ENCODE data around the gene LTV1. TPM values are rescaled to one million over a fixed set of nuclear protein-coding genes. Genes with fewer than 3 reads are reported as not detected.
"Not testable (repeated sequence)": the region's sequence is repeated elsewhere in the genome, so short reads cannot be mapped to it uniquely, and the experiment has no call there.

The LTV1 gene, protein sequence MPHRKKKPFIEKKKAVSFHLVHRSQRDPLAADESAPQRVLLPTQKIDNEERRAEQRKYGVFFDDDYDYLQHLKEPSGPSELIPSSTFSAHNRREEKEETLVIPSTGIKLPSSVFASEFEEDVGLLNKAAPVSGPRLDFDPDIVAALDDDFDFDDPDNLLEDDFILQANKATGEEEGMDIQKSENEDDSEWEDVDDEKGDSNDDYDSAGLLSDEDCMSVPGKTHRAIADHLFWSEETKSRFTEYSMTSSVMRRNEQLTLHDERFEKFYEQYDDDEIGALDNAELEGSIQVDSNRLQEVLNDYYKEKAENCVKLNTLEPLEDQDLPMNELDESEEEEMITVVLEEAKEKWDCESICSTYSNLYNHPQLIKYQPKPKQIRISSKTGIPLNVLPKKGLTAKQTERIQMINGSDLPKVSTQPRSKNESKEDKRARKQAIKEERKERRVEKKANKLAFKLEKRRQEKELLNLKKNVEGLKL
- total RNA-seq: 12.4 TPM
- long read RNA-seq, transcript LTV1-201 (11 exons, 1,847 nt): major isoform, 11 of 13 reads
- long read RNA-seq, partial matches to known transcripts: 2 of 13 reads
- long read RNA-seq, other reads (novel, unspliced or antisense): 0 of 13 reads

DNA sequence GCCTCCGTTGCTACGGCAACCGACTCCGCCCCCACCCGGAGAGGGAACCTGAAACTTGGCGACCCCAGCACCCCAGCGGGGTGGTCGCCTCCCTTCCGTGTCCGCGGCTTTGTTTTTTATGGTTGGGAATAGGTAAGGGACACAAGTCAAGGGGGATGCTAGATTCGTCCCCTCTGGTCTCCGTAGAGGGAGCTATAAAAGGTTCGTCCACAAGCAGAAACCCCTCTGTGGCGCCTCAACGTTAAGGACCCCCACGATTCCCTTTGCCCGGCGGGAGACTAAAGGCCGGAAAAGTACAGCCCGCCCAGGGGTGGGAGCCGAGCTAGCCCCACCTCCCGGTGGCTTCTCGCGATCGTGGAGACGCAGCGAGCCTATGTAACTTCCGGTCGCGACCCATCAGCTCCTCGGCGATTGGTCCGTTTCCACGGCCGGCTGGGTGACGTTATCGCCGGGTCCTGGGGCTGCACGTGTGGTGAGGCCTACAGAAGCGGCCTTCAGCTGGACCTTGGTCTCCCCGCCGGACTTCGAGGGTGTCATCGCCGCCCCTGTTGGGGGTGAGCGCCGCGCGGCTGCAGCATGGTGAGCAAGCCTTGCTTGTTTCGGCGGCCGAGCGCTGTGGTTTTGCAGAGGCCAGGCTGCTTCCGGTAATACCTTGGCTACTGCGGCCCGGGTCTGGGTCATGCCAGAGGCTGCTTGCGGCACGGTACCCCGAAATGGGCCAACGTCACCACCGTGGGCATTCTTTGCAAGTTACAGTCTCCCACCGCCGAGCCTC is at the start of gene LTV1:
LTV1 (plus strand) TSS at position 437 of the 775 bp plus-strand sequence; CDS start at position 577, 140 bp downstream.
- DNase-seq (ENCODE audit: missing footprints): peak; percentile 98
- ATAC-seq: peak; percentile 100
- intact Hi-C loops (cut with DNase I): loop anchor here (1.0 to 5.0 kb wide), 4 partner anchors 71 to 331 kb away; partner anchors contain the start of gene FUCA2

DNA sequence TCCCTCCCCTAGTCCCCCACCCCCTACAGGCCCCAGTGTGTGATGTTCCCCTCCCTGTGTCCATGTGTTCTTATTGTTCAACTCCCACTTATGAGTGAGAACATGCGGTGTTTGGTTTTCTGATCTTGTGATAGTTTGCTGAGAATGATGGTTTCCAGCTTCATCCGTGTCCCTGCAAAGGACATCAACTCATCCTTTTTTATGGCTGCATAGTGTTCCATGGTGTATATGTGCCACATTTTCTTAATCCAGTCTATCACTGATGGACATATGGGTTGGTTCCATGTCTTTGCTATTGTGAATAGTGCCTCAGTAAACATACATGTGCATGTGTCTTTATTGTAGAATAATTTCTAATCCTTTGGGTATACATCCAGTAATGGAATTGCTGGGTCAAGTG is 46.6 kb upstream of the LTV1 start:
- ATAC-seq; DNase-seq (ENCODE audit: missing footprints); intact Hi-C loops (cut with DNase I): not testable (repeated sequence)

DNA sequence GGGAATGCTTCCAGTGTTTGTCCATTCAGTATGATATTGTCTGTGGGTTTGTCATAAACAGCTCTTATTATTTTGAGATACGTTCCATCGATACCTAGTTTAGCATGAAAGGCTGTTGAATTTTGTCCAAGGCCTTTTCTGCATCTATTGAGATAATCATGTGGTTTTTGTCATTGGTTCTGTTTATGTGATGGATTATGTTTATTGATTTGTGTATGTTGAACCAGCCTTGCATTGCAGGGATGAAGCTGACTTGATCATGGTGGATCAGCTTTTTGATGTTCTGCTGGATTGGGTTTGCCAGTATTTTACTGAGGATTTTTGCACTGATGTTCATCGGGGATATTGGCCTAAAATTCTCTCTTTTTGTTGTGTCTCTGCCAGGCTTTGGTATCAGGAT is 44.7 kb upstream of the LTV1 start:
- ATAC-seq; DNase-seq (ENCODE audit: missing footprints); intact Hi-C loops (cut with DNase I): not testable (repeated sequence)

DNA sequence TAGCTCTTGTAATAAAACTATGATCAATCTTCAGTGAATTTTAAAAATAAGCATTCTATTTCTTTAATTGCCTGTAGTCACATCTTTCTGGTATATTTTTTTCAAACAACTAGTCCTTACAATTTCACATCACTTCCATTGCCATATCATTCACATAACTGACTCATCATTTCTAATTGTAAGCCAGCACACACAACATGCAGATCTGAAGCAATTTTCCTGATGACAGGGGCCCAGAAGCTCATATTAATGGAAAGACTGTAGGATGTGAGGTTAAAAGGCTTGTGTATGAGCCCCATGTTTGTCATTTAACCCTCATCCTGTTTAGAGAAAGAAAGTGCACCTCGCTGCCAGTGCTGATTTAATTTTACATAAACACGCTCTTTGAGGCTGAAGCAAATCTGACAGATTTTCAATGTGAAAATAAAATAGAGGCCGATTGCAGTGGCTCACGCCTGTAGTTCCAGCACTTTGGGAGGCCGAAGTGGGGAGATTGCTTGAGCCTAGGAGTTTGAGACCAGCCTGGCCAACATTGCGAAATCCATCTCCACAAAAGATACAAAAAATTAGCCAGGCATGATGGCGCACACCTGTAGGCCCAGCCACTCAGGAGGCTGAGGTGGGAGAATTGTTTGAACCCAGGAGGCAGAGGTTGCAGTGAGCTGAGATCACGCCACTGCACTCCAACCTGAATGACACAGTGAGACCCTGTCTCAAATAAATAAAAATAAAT is 40.1 kb upstream of the LTV1 start:
- intact Hi-C loops (cut with DNase I): no loop called here

DNA sequence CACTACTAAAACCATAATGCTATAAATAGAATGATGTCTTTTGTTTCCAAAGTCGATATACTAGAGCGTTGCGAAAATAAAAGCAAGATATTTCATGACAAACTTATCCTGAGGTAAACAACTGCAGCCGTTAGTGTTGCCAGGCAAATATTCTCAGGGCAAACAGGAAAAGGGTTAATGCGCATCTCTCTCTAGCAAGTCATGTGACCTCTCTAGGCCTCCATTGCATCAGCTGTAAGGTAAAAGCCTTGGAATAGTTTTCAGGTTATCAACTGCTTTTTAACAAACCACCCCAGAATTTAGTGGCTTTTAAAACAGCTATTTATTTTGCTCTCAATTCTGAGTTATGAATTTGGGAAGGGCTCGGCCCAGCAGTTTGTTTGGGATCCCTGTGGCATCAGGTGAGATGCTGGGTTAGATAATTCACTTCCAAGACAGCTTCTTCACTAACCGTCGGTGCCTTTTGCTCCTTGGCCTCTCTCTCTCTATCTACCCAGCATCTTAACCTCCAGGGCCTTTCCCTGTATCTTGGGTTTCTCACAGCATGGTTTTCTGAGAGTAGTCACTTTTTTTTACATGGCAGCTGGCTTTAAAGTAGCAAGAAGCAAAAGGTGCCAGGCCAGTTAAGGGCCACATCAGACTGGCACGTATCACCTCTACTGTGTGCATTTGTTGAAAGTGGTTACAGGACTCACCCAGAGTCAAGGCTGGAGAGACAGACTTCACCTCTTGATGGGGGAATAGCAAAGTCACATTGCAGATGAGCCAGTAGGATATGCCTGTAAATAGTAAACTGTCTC is 39.2 kb upstream of the LTV1 start:
- DNase-seq (ENCODE audit: missing footprints): no peak
- ATAC-seq: no peak
- intact Hi-C loops (cut with DNase I): no loop called here

More for the DNA sequence above, 40.1 kb upstream of the LTV1 start:
- DNase-seq (ENCODE audit: missing footprints): no peak
- ATAC-seq: no peak

DNA sequence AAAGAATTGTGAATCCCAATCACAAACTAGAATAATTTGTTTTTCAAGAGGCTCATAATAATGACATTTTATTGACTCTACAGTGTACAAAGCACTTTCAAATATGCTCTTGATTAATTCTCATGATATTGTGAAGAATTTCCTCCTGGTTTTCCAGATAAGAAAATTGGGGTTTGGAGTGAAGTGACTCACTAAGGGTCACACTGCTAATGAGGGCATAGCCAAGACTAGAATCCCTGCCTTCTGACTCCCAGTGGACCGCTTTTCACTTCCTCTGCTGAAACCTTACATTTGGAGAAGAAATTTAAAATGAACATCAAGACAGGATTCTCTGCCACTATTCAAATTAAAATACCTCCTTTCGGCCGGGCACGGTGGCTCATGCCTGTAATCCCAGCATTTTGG is 38.3 kb upstream of the LTV1 start:
- intact Hi-C loops (cut with DNase I): no loop called here
- no peak for DNase-seq (ENCODE audit: missing footprints)
- ATAC-seq: no peak

DNA sequence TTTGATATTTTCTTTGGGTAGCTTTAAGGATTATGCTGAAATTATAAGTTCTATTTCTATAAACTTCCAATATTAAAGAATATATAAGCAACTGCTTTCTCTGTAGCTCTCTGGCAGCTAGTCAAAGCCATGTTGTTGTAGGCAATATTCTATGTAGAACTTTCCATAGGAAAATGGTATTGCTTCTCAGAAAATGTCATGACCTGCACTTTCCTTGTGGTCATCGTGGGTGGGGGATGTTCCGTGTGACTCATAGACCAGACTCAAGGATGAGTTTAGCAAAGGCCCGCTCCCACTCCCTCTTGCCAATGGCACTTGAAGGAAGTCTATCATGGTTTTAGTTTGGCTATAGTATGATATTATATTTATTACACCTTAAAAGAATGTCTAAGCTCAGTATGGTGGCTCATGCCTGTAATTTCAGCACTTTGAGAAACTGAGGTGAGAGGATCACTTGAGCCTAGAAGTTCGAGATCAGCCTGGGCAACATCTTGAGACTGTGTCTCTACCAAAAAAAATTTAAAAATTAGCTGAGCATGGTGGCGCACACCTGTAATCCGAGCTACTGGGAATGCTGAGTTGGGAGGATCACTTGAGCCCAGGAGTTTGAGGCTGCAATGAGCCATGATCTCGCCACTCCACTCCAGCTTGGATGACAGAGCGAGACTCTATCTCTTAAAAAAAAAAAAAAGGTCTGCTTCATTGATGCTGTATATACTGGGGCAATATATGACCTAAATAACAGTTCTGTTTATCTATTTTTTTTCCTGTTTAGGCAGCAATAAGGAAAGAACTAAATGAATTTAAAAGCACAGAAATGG is 36.6 kb upstream of the LTV1 start:
- no peak for ATAC-seq
- intact Hi-C loops (cut with DNase I): no loop called here

DNA sequence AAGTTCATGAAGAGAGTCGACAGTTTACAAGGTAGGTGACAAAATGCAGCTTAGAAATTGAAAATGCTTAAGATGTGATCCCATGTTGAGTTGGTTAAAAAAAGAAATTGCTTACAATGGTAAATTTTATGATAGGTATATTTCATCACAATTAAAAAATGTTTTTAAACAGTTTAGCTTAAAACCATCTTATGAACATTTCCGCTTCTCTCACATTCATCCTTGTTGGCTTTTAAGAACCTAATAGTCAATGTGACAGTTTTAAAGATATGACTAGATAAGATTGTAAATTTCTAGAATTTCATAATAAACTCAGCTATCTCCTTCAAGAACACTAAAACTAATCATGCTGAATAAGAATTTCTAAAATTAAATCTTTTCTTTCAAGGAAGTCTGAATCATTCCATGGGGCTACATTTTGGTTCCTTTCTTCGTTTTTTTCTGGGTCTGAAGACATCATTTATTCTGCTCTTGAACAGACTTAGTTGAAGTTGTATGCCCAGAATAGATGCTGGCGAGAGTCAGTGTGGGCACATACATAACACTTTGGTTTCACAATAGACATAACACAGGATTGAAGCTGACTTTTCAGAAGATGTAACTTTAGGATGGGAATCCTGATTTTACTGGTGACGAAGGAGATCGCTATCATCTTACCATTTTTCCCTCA is 35.9 kb upstream of the LTV1 start:
- DNase-seq (ENCODE audit: missing footprints) (no peak), ATAC-seq (no peak)
- intact Hi-C loops (cut with DNase I): no loop called here

More for the DNA sequence above, 36.6 kb upstream of the LTV1 start:
- no peak for DNase-seq (ENCODE audit: missing footprints)

DNA sequence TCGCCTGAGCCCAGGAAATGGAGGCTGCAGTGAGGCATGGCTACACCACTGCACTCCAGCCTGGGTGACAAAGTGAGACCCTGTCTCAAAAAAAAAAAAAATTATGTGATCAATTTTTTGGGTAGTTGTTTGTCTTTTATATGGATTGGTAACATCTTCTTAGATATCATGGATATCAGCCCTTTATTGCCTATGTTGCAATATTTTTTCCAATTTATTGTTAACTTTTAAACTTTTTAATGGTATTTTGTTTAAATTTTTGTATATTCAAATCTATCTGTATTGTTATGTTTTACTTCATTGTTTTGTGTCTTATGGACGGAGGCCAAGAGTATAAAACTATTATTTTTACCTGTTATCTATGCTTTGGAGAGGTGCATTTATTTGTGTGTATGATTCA is 32.4 kb upstream of the LTV1 start:
- no peak for ATAC-seq
- intact Hi-C loops (cut with DNase I): no loop called here

DNA sequence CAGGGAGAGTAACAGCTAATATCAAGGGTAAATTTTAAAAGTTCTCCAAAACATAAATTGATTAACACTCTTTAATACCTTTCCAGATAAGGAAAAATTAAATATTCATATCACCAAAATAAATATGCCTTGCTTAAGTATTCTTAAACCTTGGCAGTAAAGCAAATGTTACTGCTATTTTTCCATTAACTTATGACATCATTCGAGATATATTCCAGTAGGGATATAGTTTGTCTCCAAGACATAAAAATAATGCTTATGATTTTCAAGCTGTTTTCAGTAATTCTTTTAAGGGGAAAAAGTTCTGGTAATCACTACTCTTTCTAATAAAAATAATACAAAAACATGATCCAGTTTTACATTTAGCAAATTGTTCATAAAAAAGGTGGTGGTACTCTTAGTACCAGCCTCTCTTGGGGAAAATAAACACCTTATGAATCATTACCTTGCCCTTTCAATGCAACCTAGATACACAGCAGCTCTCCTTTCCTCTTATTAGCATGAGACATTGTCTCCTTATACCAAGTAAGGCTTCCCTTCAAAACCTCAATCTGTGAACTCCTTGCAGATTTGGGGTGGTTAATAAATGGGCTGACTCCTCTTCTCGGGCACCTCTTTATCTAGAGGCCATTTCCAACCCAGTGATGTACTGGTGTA is 31.5 kb upstream of the LTV1 start:
- intact Hi-C loops (cut with DNase I): no loop called here
- DNase-seq (ENCODE audit: missing footprints): no peak

More for the DNA sequence above, 32.4 kb upstream of the LTV1 start:
- no peak for DNase-seq (ENCODE audit: missing footprints)

DNA sequence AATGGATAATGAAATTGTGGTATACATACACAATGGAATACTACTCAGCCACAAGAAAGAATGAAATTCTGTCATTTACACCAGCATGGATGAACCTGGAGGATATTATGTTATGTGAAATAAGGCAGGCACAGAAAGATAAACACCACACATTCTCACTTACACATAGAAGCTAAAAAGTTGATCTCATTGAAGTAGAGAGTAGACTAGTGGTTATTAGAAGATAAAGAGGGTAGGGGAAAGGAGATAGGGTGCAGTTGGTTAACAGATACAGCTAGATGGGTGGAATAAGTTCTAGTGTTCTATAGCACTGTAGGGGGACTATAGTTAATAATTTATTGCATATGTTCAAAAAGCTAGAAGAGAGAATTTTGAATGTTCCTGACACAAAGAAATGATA is 25.5 kb upstream of the LTV1 start:
- intact Hi-C loops (cut with DNase I): no loop called here
- ATAC-seq (no peak), DNase-seq (ENCODE audit: missing footprints) (no peak)

More for the DNA sequence above, 31.5 kb upstream of the LTV1 start:
- ATAC-seq: no peak

DNA sequence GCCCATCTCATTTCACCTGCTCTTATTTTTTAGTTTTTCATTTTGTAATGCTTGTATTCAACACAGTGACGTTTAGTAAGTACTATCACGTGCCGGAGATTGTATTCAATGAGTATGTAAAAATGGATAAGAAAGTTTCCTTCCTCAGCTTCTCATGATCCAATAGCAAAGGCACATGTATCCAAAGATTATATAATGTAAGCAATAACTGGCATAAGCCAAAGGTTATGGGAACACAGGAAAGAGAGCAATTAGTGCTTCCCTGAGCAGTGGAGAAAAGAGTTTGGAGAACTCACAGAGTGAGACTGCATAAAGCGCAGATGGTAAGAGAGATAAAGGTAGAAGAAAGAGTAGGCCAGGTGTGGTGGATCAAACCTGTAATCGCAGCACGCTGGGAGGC is 21.8 kb upstream of the LTV1 start:
- ATAC-seq: no peak
- DNase-seq (ENCODE audit: missing footprints): no peak
- intact Hi-C loops (cut with DNase I): no loop called here

DNA sequence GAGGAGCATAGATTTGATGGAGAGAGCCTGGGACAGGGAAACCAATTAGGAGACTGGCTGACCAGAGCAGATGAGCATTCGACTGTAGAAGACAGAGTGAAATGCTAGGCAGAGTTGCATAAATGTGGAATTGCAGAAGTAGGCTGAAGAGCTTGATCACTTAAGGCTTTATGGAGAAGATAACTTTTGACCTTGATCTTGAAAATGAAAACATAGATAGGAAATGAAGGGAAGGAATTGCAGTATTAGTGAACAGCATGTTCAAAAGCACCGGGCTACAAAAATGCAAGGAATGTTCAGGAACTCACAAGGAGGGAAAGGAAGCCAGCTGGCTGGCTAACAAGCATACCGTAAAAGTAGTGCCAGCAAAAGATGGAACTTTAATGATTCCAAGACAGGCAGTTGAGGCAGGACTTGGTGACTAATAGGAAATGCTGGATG is 20.5 kb upstream of the LTV1 start:
- no peak for DNase-seq (ENCODE audit: missing footprints)
- no peak for ATAC-seq
- intact Hi-C loops (cut with DNase I): no loop called here

DNA sequence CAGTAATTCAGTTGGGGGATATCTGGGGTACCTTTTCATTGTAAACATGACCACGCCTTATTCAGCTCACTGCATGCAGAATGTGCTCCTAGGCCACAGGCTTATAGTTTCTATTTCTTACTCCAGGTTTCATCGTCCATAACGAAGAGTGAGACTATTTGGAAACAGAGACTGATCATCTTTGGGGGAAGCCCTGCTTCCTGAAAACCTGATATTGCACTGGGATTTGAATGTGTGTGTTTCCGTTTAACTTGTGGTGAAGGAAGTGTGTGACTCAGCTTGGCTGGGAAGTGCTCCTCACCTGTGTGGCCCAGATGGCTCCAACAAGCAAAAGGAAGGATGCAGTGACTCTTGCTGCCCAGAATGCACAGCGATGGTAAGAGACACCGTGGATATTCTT is 19.6 kb upstream of the LTV1 start:
- intact Hi-C loops (cut with DNase I): no loop called here
- no peak for DNase-seq (ENCODE audit: missing footprints)
- ATAC-seq: no peak

DNA sequence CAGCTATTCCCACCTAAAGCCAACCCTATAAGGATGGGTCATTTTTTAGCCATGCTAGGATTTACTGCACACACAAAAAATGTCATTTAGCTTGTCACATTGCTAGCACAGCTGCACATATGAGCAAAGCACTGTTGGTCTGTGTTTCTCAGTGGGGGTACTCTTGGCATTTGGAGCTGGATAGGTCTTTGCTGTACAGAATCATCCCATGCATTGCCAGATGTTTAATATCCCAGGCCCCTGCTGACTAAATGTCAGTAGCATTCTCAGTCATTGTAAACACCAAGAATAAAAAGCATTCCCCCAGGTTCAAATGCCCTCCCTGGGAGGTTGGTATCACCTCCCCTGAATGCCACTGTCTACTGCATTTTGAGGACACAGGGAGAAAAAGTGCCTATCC is 14.6 kb upstream of the LTV1 start:
- intact Hi-C loops (cut with DNase I): no loop called here
- ATAC-seq: no peak
- no peak for DNase-seq (ENCODE audit: missing footprints)

DNA sequence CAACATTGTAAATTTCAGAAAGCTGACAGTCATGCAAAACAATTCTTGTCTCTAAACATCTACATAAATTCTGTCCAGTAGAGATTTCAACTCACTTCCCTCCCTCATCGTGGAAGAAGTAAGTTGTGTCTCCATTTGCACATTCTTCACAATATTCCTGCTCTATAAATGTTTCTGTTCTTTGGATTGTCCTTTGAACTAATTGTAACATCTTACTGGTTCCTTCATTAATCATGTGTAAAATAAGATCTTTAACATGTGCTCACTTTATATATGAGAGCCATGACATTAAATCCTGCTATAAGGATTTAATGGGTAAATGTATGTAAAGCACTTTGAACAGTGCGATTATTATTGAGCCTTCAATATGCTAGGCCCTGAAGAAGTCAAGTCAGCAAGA is 7.0 kb upstream of the LTV1 start:
- intact Hi-C loops (cut with DNase I): no loop called here
- ATAC-seq (no peak), DNase-seq (ENCODE audit: missing footprints) (no peak)

Measured in Right ventricle myocardium inferior (tissue), 1 donor.